GM23338 (cell line): ENCODE measurements around the gene GSG1L. TPM values are rescaled to one million over a fixed set of nuclear protein-coding genes. Genes with fewer than 3 reads are reported as not detected.

Source experiments
- ATAC-seq: fragments of 200-7000 bp; cut with Tn5 transposase; 3 replicates; pipeline ENCODE4 v1.9.1; 2020
- DNase-seq: peaks from one replicate; pipeline ENCODE4 v3.0.0-alpha.2; 2015; ENCODE audit warnings: low spot score
- H2AFZ ChIP-seq: fragments of 200-600 bp; sonication (generic); 2 replicates; pipeline ENCODE4 v1.8.0; 2016; ENCODE audit warnings: antibody characterized with exemption, mild to moderate bottlenecking, moderate library complexity
- H3F3A ChIP-seq: fragments of 200-600 bp; sonication (generic); replicated peaks from 2 replicates; pipeline ENCODE4 v1.8.0; 2017; ENCODE audit warnings: antibody characterized with exemption, mixed run types, low read depth
- H3K27ac ChIP-seq: fragments of 200-600 bp; sonication (generic); 2 replicates; pipeline ENCODE4 v1.6.1; 2016; ENCODE audit warnings: low read depth
- H3K27me3 ChIP-seq: fragments of 200-600 bp; sonication (generic); 2 replicates; pipeline ENCODE4 v1.8.0; 2016; ENCODE audit warnings: mild to moderate bottlenecking, mixed run types, moderate library complexity; ENCODE audit not compliant: insufficient read depth
- H3K36me3 ChIP-seq: fragments of 200-600 bp; sonication (generic); 2 replicates; pipeline ENCODE4 v1.8.0; 2016; ENCODE audit warnings: mild to moderate bottlenecking; ENCODE audit not compliant: insufficient read depth
- H3K4me1 ChIP-seq: fragments of 200-600 bp; sonication (generic); 2 replicates; pipeline ENCODE4 v1.8.0; 2016; ENCODE audit warnings: mild to moderate bottlenecking, moderate library complexity; ENCODE audit not compliant: insufficient read depth
- H3K4me2 ChIP-seq: fragments of 200-600 bp; sonication (generic); 2 replicates; pipeline ENCODE4 v1.7.1; 2017; ENCODE audit warnings: mixed run types
- H3K4me3 ChIP-seq: fragments of 200-600 bp; sonication (generic); 2 replicates; pipeline ENCODE4 v1.6.1; 2016; ENCODE audit warnings: mixed run types
- H3K79me2 ChIP-seq: fragments of 200-600 bp; sonication (generic); replicated peaks from 2 replicates; pipeline ENCODE4 v1.8.0; 2017; ENCODE audit warnings: mild to moderate bottlenecking; ENCODE audit not compliant: insufficient read depth
- H3K9me2 ChIP-seq: fragments of 200-600 bp; sonication (generic); 2 replicates; pipeline ENCODE4 v1.8.0; 2017; ENCODE audit not compliant: insufficient read depth
- H4K20me1 ChIP-seq: fragments of 200-600 bp; sonication (generic); replicated peaks from 2 replicates; pipeline ENCODE4 v1.8.0; 2017; ENCODE audit warnings: mild to moderate bottlenecking; ENCODE audit not compliant: insufficient read depth
- H3K27ac Mint-ChIP-seq: 2 replicates; pipeline ENCODE4 v1.8.0; 2020; ENCODE audit warnings: inconsistent platforms, mild to moderate bottlenecking, moderate library complexity, mixed read lengths
- H3K27me3 Mint-ChIP-seq: 3 replicates; pipeline ENCODE4 v1.8.0; 2022; ENCODE audit warnings: low read depth, mild to moderate bottlenecking, moderate library complexity, mixed read lengths, inconsistent platforms; ENCODE audit not compliant: insufficient read depth, poor library complexity
- H3K36me3 Mint-ChIP-seq: 3 replicates; pipeline ENCODE4 v1.8.0; 2021; ENCODE audit warnings: low read depth, mild to moderate bottlenecking, inconsistent platforms, moderate library complexity, mixed read lengths
- H3K4me1 Mint-ChIP-seq: 3 replicates; pipeline ENCODE4 v1.8.0; 2020; ENCODE audit warnings: mild to moderate bottlenecking, inconsistent platforms, mixed read lengths
- H3K4me3 Mint-ChIP-seq: 3 replicates; pipeline ENCODE4 v1.8.0; 2021; ENCODE audit warnings: moderate library complexity, mild to moderate bottlenecking, inconsistent platforms, mixed read lengths
- H3K9me3 Mint-ChIP-seq: 3 replicates; pipeline ENCODE4 v1.8.0; 2020; ENCODE audit warnings: moderate library complexity, mild to moderate bottlenecking, inconsistent platforms, mixed read lengths
- CREB1 ChIP-seq: fragments of 250-450 bp; sonication (Bioruptor Pico); IDR thresholded peaks from 2 replicates; pipeline ENCODE4 v1.5.0; 2020; ENCODE audit warnings: low read depth, mild to moderate bottlenecking, moderate library complexity
- EZH2 ChIP-seq: fragments of 200-600 bp; sonication (generic); IDR thresholded peaks from one replicate; pipeline ENCODE4 v1.8.0; 2017; ENCODE audit warnings: antibody characterized with exemption, mild to moderate bottlenecking, low read depth; ENCODE audit not compliant: unreplicated experiment
- EZH2phosphoT487 ChIP-seq: fragments of 200-600 bp; sonication (generic); IDR thresholded peaks from one replicate; pipeline ENCODE4 v1.8.1; 2018; ENCODE audit warnings: antibody characterized with exemption; ENCODE audit not compliant: unreplicated experiment
- JUNB ChIP-seq: IDR thresholded peaks from one replicate; pipeline ENCODE4 v1.6.1; 2016; ENCODE audit warnings: antibody characterized with exemption; ENCODE audit not compliant: unreplicated experiment
- NANOG ChIP-seq: IDR thresholded peaks from 2 replicates; pipeline ENCODE4 v1.6.1; 2016; ENCODE audit warnings: antibody characterized with exemption, borderline replicate concordance
- POLR2AphosphoS5 ChIP-seq: IDR thresholded peaks from 2 replicates; pipeline ENCODE4 v1.6.1; 2016; ENCODE audit warnings: antibody characterized with exemption, low read depth
- STAT1 ChIP-seq: IDR thresholded peaks from one replicate; pipeline ENCODE4 v1.6.1; 2016; ENCODE audit warnings: antibody characterized with exemption; ENCODE audit not compliant: unreplicated experiment
- ZNF114 ChIP-seq: fragments of 250-450 bp; sonication (Bioruptor Pico); IDR thresholded peaks from 2 replicates; pipeline ENCODE4 v1.5.0; 2020; ENCODE audit warnings: mild to moderate bottlenecking, moderate library complexity
- ZNF331 ChIP-seq: fragments of 250-450 bp; sonication (Bioruptor Pico); IDR thresholded peaks from 2 replicates; pipeline ENCODE4 v1.5.0; 2020; ENCODE audit warnings: low read depth, mild to moderate bottlenecking, moderate library complexity
- polyA plus RNA-seq: library from polyadenylated mRNA; unstranded; fragments of >200 nt; fragmentation: Nextera tagmentation; extraction: Ambion mirVana; gene quantifications from 2 replicates; pipeline ENCODE4 v1.2.1, GENCODE V29; 2016
- total RNA-seq: library from RNA; depleted of rRNA; stranded (reverse); fragments of >200 nt; shearing (Covaris generic); gene quantifications from 2 replicates; pipeline ENCODE4 v1.2.3, GENCODE V29; 2014
- TF ChIP-seq, protein P1 (sequence below): IDR thresholded peaks from one replicate; pipeline ENCODE4 v1.6.1; 2018; ENCODE audit warnings: antibody characterized with exemption; ENCODE audit not compliant: unreplicated experiment
- TF ChIP-seq, protein P2 (sequence below), 2 experiments: fragments of 200-600 bp in 1 of 2; sonication (generic) in 1 of 2; conservative IDR thresholded peaks; 2 replicates each; pipeline versions ENCODE4 v1.5.1 to v1.6.1; 2016 to 2017; ENCODE audit warnings: antibody characterized with exemption in 2 of 2, low read depth in 2 of 2, mild to moderate bottlenecking in 2 of 2, moderate library complexity in 1 of 2
- TF ChIP-seq, protein P3 (sequence below): IDR thresholded peaks from 2 replicates; pipeline ENCODE4 v1.6.1; 2016; ENCODE audit warnings: antibody characterized with exemption
- TF ChIP-seq, protein P4 (sequence below): fragments of 250-450 bp; sonication (Bioruptor Pico); IDR thresholded peaks from 2 replicates; pipeline ENCODE4 v1.5.0; 2020; ENCODE audit warnings: mild to moderate bottlenecking, moderate library complexity

Gene GSG1L
- total and polyA plus RNA-seq, 2 experiments from 2014 or later: 0.36 to 0.63 TPM

DNA sequence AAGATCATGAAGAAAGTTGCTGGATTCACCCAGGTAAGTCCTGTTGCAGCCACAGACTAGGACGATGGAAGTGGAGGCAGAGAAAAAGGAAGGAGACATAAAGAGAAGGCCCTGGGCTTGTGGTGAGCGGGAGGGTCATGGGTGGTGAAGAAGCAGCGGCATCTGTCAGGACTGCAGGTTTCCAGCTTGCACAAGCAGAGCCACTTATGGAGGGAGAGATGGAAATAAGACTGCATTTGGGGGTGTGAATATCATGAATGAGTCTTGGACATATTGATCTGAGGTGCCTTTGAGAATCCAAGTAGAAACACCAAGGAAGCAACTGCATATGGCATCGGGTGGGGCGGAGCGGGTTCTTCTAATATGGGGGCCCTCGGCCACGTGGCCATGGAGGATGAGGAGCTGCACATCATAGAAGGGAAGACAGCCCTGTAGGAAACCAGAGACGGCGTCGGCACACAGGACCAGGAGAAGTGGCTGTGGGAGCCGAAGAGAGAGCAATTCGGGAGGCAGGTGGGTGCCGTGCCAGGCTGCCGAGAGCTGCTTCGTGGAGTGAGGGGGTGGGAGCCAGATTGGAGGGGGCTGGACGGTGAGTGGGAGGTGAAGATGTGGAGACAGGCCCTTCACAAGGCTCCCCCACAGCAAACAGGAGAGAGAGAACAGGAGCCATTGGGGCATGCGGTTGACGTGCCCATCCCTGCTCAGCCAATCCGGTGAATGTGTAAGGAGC, 243.5 kb downstream of the GSG1L start:
- H2AFZ ChIP-seq: no peak overlapping the region
- no peaks in the 10 kb centered on the region for H3K4me1 ChIP-seq
- H4K20me1 ChIP-seq: no peaks in the 10 kb centered on the region
- H3K9me2 ChIP-seq: no peaks in the 10 kb centered on the region
- TF ChIP-seq, protein P1, sequence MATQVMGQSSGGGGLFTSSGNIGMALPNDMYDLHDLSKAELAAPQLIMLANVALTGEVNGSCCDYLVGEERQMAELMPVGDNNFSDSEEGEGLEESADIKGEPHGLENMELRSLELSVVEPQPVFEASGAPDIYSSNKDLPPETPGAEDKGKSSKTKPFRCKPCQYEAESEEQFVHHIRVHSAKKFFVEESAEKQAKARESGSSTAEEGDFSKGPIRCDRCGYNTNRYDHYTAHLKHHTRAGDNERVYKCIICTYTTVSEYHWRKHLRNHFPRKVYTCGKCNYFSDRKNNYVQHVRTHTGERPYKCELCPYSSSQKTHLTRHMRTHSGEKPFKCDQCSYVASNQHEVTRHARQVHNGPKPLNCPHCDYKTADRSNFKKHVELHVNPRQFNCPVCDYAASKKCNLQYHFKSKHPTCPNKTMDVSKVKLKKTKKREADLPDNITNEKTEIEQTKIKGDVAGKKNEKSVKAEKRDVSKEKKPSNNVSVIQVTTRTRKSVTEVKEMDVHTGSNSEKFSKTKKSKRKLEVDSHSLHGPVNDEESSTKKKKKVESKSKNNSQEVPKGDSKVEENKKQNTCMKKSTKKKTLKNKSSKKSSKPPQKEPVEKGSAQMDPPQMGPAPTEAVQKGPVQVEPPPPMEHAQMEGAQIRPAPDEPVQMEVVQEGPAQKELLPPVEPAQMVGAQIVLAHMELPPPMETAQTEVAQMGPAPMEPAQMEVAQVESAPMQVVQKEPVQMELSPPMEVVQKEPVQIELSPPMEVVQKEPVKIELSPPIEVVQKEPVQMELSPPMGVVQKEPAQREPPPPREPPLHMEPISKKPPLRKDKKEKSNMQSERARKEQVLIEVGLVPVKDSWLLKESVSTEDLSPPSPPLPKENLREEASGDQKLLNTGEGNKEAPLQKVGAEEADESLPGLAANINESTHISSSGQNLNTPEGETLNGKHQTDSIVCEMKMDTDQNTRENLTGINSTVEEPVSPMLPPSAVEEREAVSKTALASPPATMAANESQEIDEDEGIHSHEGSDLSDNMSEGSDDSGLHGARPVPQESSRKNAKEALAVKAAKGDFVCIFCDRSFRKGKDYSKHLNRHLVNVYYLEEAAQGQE: no peak
- TF ChIP-seq, protein P2, sequence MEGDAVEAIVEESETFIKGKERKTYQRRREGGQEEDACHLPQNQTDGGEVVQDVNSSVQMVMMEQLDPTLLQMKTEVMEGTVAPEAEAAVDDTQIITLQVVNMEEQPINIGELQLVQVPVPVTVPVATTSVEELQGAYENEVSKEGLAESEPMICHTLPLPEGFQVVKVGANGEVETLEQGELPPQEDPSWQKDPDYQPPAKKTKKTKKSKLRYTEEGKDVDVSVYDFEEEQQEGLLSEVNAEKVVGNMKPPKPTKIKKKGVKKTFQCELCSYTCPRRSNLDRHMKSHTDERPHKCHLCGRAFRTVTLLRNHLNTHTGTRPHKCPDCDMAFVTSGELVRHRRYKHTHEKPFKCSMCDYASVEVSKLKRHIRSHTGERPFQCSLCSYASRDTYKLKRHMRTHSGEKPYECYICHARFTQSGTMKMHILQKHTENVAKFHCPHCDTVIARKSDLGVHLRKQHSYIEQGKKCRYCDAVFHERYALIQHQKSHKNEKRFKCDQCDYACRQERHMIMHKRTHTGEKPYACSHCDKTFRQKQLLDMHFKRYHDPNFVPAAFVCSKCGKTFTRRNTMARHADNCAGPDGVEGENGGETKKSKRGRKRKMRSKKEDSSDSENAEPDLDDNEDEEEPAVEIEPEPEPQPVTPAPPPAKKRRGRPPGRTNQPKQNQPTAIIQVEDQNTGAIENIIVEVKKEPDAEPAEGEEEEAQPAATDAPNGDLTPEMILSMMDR (conservative IDR thresholded peaks at IDR 0.05; ENCODE audit: low read depth in 2 of 2): no peak
- TF ChIP-seq POLR2AphosphoS5: no peak
- no peak for TF ChIP-seq NANOG
- no peak for TF ChIP-seq EZH2phosphoT487
- no peak for TF ChIP-seq CREB1 (CRISPR knock-in tag)
- TF ChIP-seq ZNF331 (CRISPR knock-in tag): no peak
- TF ChIP-seq EZH2: no peak
- no peak for TF ChIP-seq STAT1
- no peak for TF ChIP-seq JUNB
- no peak for TF ChIP-seq ZNF114 (CRISPR knock-in tag)
- TF ChIP-seq, protein P3, sequence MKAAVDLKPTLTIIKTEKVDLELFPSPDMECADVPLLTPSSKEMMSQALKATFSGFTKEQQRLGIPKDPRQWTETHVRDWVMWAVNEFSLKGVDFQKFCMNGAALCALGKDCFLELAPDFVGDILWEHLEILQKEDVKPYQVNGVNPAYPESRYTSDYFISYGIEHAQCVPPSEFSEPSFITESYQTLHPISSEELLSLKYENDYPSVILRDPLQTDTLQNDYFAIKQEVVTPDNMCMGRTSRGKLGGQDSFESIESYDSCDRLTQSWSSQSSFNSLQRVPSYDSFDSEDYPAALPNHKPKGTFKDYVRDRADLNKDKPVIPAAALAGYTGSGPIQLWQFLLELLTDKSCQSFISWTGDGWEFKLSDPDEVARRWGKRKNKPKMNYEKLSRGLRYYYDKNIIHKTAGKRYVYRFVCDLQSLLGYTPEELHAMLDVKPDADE: no peak
- TF ChIP-seq, protein P4, sequence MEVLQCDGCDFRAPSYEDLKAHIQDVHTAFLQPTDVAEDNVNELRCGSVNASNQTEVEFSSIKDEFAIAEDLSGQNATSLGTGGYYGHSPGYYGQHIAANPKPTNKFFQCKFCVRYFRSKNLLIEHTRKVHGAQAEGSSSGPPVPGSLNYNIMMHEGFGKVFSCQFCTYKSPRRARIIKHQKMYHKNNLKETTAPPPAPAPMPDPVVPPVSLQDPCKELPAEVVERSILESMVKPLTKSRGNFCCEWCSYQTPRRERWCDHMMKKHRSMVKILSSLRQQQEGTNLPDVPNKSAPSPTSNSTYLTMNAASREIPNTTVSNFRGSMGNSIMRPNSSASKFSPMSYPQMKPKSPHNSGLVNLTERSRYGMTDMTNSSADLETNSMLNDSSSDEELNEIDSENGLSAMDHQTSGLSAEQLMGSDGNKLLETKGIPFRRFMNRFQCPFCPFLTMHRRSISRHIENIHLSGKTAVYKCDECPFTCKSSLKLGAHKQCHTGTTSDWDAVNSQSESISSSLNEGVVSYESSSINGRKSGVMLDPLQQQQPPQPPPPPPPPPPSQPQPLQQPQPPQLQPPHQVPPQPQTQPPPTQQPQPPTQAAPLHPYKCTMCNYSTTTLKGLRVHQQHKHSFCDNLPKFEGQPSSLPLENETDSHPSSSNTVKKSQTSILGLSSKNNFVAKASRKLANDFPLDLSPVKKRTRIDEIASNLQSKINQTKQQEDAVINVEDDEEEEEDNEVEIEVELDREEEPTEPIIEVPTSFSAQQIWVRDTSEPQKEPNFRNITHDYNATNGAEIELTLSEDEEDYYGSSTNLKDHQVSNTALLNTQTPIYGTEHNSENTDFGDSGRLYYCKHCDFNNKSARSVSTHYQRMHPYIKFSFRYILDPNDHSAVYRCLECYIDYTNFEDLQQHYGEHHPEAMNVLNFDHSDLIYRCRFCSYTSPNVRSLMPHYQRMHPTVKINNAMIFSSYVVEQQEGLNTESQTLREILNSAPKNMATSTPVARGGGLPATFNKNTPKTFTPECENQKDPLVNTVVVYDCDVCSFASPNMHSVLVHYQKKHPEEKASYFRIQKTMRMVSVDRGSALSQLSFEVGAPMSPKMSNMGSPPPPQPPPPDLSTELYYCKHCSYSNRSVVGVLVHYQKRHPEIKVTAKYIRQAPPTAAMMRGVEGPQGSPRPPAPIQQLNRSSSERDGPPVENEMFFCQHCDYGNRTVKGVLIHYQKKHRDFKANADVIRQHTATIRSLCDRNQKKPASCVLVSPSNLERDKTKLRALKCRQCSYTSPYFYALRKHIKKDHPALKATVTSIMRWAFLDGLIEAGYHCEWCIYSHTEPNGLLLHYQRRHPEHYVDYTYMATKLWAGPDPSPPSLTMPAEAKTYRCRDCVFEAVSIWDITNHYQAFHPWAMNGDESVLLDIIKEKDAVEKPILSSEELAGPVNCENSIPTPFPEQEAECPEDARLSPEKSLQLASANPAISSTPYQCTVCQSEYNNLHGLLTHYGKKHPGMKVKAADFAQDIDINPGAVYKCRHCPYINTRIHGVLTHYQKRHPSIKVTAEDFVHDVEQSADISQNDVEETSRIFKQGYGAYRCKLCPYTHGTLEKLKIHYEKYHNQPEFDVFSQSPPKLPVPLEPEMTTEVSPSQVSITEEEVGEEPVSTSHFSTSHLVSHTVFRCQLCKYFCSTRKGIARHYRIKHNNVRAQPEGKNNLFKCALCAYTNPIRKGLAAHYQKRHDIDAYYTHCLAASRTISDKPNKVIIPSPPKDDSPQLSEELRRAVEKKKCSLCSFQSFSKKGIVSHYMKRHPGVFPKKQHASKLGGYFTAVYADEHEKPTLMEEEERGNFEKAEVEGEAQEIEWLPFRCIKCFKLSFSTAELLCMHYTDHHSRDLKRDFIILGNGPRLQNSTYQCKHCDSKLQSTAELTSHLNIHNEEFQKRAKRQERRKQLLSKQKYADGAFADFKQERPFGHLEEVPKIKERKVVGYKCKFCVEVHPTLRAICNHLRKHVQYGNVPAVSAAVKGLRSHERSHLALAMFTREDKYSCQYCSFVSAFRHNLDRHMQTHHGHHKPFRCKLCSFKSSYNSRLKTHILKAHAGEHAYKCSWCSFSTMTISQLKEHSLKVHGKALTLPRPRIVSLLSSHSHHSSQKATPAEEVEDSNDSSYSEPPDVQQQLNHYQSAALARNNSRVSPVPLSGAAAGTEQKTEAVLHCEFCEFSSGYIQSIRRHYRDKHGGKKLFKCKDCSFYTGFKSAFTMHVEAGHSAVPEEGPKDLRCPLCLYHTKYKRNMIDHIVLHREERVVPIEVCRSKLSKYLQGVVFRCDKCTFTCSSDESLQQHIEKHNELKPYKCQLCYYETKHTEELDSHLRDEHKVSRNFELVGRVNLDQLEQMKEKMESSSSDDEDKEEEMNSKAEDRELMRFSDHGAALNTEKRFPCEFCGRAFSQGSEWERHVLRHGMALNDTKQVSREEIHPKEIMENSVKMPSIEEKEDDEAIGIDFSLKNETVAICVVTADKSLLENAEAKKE (CRISPR knock-in tag): no peak
- no peaks in the 10 kb centered on the region for H3K36me3 ChIP-seq
- no peaks in the 10 kb centered on the region for H3K79me2 ChIP-seq
- H3K4me3 ChIP-seq: no peak overlapping the region
- no peaks in the 10 kb centered on the region for H3K9me3 Mint-ChIP-seq
- H3K36me3 Mint-ChIP-seq: no peaks in the 10 kb centered on the region
- H3F3A ChIP-seq: no peaks in the 10 kb centered on the region
- no peaks in the 10 kb centered on the region for H3K4me1 Mint-ChIP-seq
- no peak for DNase-seq
- no peak overlapping the region for H3K4me3 Mint-ChIP-seq
- peaks cover 10% of the 10 kb centered on the region for H3K27me3 Mint-ChIP-seq
- no peak overlapping the region for H3K27ac ChIP-seq
- no peaks in the 10 kb centered on the region for H3K27me3 ChIP-seq
- H3K27ac Mint-ChIP-seq: no peak overlapping the region
- no peak for ATAC-seq
- H3K4me2 ChIP-seq: no peak overlapping the region
